Endothelial cell of umbilical vein (primary cell): Measurements from ENCODE around the gene SLC9B1.

Experiments
- CTCF ChIP-seq, 2 donors: IDR thresholded peaks; 1 replicate in 1 of 2; 2 replicates in 1 of 2; pipeline ENCODE4 v1.5.1; 2011; ENCODE audit warnings: low read length in 2 of 2, mild to moderate bottlenecking in 2 of 2, moderate library complexity in 2 of 2, control low read depth in 1 of 2, inconsistent platforms in 1 of 2, low read depth in 1 of 2; ENCODE audit not compliant: insufficient read depth in 1 of 2; ENCODE audit errors: extremely low read depth in 1 of 2
- EZH2 ChIP-seq: IDR thresholded peaks from 2 replicates; pipeline ENCODE4 v1.6.1; 2012; ENCODE audit warnings: borderline replicate concordance, low read depth, mild to moderate bottlenecking, moderate library complexity, low read length, inconsistent platforms; ENCODE audit not compliant: severe bottlenecking
- FOS ChIP-seq: IDR thresholded peaks from 2 replicates; pipeline ENCODE4 v1.6.1; 2011; ENCODE audit warnings: mild to moderate bottlenecking, low read length, moderate library complexity, borderline replicate concordance; ENCODE audit not compliant: insufficient read depth
- GATA2 ChIP-seq: IDR thresholded peaks from 2 replicates; pipeline ENCODE4 v1.7.0; 2011; ENCODE audit warnings: low read depth, mild to moderate bottlenecking, moderate library complexity, mixed read lengths, low read length; ENCODE audit not compliant: insufficient read length, insufficient read depth
- JUN ChIP-seq: IDR thresholded peaks from 2 replicates; pipeline ENCODE4 v1.6.1; 2011; ENCODE audit warnings: borderline replicate concordance, low read depth; ENCODE audit not compliant: insufficient read length, insufficient read depth
- MAX ChIP-seq: IDR thresholded peaks from 2 replicates; pipeline ENCODE4 v1.6.1; 2011; ENCODE audit not compliant: insufficient read depth, insufficient read length
- MYC ChIP-seq: IDR thresholded peaks from one replicate; pipeline ENCODE4 v1.6.1; 2011; ENCODE audit warnings: mild to moderate bottlenecking, low read depth, low read length
- POLR2A ChIP-seq: IDR thresholded peaks from 2 replicates; pipeline ENCODE4 v1.6.1; 2012; ENCODE audit warnings: low read depth, mild to moderate bottlenecking, control low read depth, low read length
- POLR2AphosphoS5 ChIP-seq: IDR thresholded peaks from 2 replicates; pipeline ENCODE4 v1.6.1; 2012; ENCODE audit warnings: low read depth, mild to moderate bottlenecking, control low read depth, low read length, moderate library complexity; ENCODE audit not compliant: insufficient read depth

GRCh38 chr4:103008875-103009729 lies 10.4 kb downstream of the SLC9B1 start:
- TF ChIP-seq EZH2 (no peak), POLR2AphosphoS5 (no peak), CTCF (IDR thresholded peaks at IDR 0.05; ENCODE audit: extremely low read depth in 1 of 2, insufficient read depth in 1 of 2, low read depth in 1 of 2, low read length in 2 of 2) (peak; percentile 49 to 51), JUN (no peak), MYC (no peak), FOS (no peak), POLR2A (no peak), MAX (no peak), GATA2 (no peak)
